Transverse colon (tissue), 4 donors: ENCODE data around the gene ACTR1B. TPM values are rescaled to one million over a fixed set of nuclear protein-coding genes. Genes with fewer than 3 reads are reported as not detected.

ENCODE experiments used
- DNase-seq: peaks from one replicate; pipeline ENCODE4 v3.0.0-alpha.2; 2019
- H3K27ac ChIP-seq, 4 donors: fragments of 200-600 bp; sonication (generic); 2 replicates each; pipeline ENCODE4 v1.5.1; 2016 to 2018; ENCODE audit warnings: inconsistent platforms in 4 of 4
- H3K27me3 ChIP-seq: fragments of 200-600 bp; sonication (generic); 2 replicates; pipeline ENCODE4 v1.5.1; 2017; ENCODE audit warnings: inconsistent platforms
- H3K36me3 ChIP-seq, 4 donors: fragments of 200-600 bp; sonication (generic); 2 replicates each; pipeline ENCODE4 v1.5.1; 2017 to 2019; ENCODE audit warnings: inconsistent platforms in 4 of 4
- H3K4me1 ChIP-seq, 4 donors: fragments of 200-600 bp; sonication (generic); 2 replicates each; pipeline ENCODE4 v1.5.1; 2017 to 2020; ENCODE audit warnings: inconsistent platforms in 4 of 4
- H3K4me3 ChIP-seq, 4 donors: fragments of 200-600 bp; sonication (generic); 1 replicate in 1 of 4; 2 replicates in 3 of 4; pipeline versions ENCODE4 v1.5.1 to v1.6.1; 2017 to 2019; ENCODE audit warnings: inconsistent platforms in 4 of 4
- H3K9me3 ChIP-seq, 2 donors: fragments of 200-600 bp; sonication (generic); 2 replicates each; pipeline ENCODE4 v1.5.1; 2017 to 2019; ENCODE audit warnings: inconsistent platforms in 2 of 2
- EP300 ChIP-seq: sonication (generic); formaldehyde crosslinking; IDR thresholded peaks from one replicate; pipeline ENCODE4 v1.6.1; 2017; ENCODE audit warnings: antibody characterized with exemption, low read depth
- POLR2A ChIP-seq: fragments of 450-650 bp; IDR thresholded peaks from one replicate; pipeline ENCODE4 v1.6.1; 2016; ENCODE audit warnings: antibody characterized with exemption, mild to moderate bottlenecking, moderate library complexity
- POLR2AphosphoS5 ChIP-seq, 3 donors: sonication (generic); formaldehyde crosslinking; IDR thresholded peaks; one replicate each; pipeline ENCODE4 v1.6.1; 2016; ENCODE audit warnings: antibody characterized with exemption in 3 of 3
- WGBS, 2 donors: methylation state at CpG; one replicate each; pipeline ENCODE4 v1.1.5; 2018; ENCODE audit warnings: low coverage in 1 of 2; 5-methylcytosine and 5-hydroxymethylcytosine counted together
- in situ Hi-C, 4 donors: fragments of 200-750 bp; cut with MboI; loops; one replicate each; pipeline versions ENCODE4 v1.15.0 to v1.15.1; 2017; ENCODE audit warnings: low sequenced_read_pairs in 3 of 4, low pct_ligation_motif_present in 1 of 4, low pct_unique_long_range_greater_than_20kb in 1 of 4
- intact Hi-C: fragments of 100-400 bp; cut with DNase I; formaldehyde crosslinking; loops from one replicate; pipeline ENCODE4 v1.15.1; 2023; ENCODE audit warnings: low total_unique reads
- total RNA-seq, 4 donors: library from RNA; depleted of rRNA; stranded (reverse); fragments of >200 nt; gene quantifications; one replicate each; pipeline ENCODE4 v1.1.0, GENCODE V29; 2016
- TF ChIP-seq, protein P1 (sequence below), 5 experiments: fragments of 200-600 bp in 3 of 5; fragments of 450-650 bp in 2 of 5; sonication (generic) in 3 of 5; IDR thresholded peaks; 1 replicate in 2 of 5; 2 replicates in 3 of 5; pipeline ENCODE4 v1.5.1; 2016 to 2017; ENCODE audit warnings: antibody characterized with exemption in 5 of 5, inconsistent platforms in 3 of 5, mild to moderate bottlenecking in 2 of 5, moderate library complexity in 1 of 5

The ACTR1B gene
- total RNA-seq, 4 donors from 2014 or later: 66.8 to 157 (median 119) TPM

DNA sequence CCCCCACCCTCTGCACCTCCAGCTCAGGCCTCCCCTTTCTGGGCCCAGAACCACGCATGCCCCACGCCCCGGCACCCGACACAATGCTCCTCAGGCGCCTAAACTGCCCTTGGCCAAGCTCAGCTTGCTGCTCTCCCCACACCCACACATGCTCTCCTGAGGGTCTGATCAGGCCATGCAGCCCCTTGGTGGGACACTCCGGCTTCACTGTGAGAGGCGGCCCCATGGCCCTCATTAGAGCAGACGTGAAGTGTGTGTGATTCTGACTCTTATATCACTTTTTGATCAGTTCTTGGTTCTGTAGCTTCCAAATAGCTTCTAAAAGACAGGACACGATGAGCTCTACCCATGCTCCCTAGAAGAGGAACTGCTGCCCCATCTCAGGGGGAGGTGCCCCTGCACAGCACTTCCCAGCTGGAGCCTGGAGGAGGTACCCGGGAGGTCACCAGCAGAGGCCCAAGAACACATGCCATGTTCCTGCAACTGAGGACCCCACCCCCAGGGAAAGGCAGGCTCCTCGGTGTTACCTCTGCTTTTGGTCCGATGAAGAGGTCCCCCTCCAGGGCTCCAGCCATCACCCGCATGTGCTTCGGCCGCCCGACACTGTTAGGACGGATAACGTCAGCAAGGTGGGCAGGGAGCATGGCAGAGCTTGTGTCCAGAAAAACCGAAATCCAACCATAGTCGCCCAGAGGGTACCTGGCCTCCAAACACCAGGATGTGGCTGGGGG is 3.6 kb downstream of the ACTR1B start:
- in situ Hi-C loops: loop anchor here in 1 of 4 donors (25.0 kb wide), 1 partner anchor 1598 kb away; no protein-coding TSS in a partner anchor
- H3K4me1 ChIP-seq: peaks cover 11 to 33% (median 22%) of the 10 kb centered on the region in 4 donors

DNA sequence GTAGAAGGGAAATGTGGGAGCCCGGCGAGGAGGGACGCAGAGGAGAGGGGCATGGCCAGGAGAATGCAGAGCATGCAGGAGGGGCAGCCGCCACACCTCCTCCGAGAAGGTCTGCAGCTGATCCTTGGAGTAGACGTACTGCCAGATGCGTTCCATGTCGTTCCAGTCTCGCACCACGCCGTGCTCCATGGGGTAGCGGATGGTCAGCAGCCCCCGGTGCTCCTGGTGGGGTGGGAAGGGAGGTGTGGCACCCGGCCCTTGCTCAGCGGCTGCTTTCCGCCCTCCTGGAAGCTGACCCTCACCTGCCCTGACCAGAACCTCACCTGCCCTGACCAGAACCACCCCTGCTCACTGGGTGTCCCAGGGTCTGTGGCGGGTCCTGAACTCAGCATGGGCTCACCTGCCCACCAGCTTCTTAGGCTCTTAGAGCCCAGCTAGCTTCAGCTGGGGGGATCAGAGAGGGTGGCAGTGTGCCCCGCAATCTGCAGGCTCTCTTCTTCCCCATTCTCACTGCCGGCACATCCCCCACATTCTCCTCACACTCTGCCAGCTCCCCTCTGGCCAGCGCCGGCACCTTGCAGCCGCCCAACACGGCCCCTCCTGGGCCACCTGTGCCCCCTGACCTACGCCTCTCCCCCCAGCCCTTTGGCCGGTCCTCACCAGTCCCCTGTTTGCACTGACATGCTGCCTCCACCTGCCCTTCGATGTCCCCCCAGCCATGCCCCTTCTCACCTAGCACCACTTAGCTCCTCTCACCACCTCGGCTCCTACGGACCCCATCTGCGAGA is 4.4 kb downstream of the ACTR1B start:
- Histone ChIP-seq H3K36me3 (peaks cover 0 to 17% (median 3%) of the 10 kb centered on the region in 4 donors), H3K27ac (no peak overlapping the region), H3K4me3 (no peak overlapping the region), H3K9me3 (no peaks in the 10 kb centered on the region), H3K27me3 (no peaks in the 10 kb centered on the region), H3K4me1 (peaks cover 11 to 27% (median 19%) of the 10 kb centered on the region in 4 donors)
- intact Hi-C loops (no loop called here), in situ Hi-C loops (loop anchor here in 1 of 4 donors (25.0 kb wide), 1 partner anchor 1597 kb away; no protein-coding TSS in a partner anchor)
- WGBS, 2 donors: 93 to 98% methylated on average over 7 to 29 of the region's 29 CpGs
- TF ChIP-seq, protein P1, sequence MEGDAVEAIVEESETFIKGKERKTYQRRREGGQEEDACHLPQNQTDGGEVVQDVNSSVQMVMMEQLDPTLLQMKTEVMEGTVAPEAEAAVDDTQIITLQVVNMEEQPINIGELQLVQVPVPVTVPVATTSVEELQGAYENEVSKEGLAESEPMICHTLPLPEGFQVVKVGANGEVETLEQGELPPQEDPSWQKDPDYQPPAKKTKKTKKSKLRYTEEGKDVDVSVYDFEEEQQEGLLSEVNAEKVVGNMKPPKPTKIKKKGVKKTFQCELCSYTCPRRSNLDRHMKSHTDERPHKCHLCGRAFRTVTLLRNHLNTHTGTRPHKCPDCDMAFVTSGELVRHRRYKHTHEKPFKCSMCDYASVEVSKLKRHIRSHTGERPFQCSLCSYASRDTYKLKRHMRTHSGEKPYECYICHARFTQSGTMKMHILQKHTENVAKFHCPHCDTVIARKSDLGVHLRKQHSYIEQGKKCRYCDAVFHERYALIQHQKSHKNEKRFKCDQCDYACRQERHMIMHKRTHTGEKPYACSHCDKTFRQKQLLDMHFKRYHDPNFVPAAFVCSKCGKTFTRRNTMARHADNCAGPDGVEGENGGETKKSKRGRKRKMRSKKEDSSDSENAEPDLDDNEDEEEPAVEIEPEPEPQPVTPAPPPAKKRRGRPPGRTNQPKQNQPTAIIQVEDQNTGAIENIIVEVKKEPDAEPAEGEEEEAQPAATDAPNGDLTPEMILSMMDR (IDR thresholded peaks at IDR 0.05): no peak
- TF ChIP-seq EP300 (no peak), POLR2AphosphoS5 (IDR thresholded peaks at IDR 0.05) (no peak), POLR2A (no peak)
- DNase-seq: no peak

More for the DNA sequence above, 3.6 kb downstream of the ACTR1B start:
- no peaks in the 10 kb centered on the region for H3K27me3 ChIP-seq
- TF ChIP-seq POLR2A (no peak), POLR2AphosphoS5 (IDR thresholded peaks at IDR 0.05) (no peak), EP300 (no peak)
- TF ChIP-seq, protein P1 (IDR thresholded peaks at IDR 0.05): no peak
- peaks cover 0 to 17% (median 3%) of the 10 kb centered on the region in 4 donors for H3K36me3 ChIP-seq
- no peak overlapping the region for H3K27ac ChIP-seq
- DNase-seq: no peak
- no peak overlapping the region for H3K4me3 ChIP-seq
- no peaks in the 10 kb centered on the region for H3K9me3 ChIP-seq
- WGBS, 2 donors: 95 to 100% methylated on average over 2 to 20 of the region's 20 CpGs
- intact Hi-C loops: no loop called here

DNA sequence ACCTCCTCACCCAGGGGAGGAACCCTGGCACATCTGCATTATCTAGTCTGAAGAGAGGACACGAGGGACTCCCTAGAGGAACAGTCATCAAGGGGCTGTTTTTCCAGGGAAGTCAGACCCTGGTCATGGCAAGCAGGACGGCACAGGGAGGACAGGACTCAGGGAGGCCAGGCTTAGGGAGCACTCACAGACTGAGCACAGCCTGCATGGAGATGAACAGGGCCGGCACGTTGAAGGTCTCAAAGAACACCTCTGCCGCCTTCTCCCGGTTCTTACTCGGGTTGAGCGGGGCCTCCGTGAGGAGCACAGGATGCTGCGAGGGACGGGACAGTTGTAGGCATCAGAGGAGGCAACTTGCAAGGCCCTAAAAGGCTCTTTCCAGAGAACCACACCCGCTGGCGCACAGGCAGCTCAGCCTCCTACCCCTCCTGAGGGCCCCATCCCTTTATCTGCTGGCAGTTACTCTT is 5.1 kb downstream of the ACTR1B start:
- Histone ChIP-seq H3K9me3 (no peaks in the 10 kb centered on the region), H3K27ac (no peak overlapping the region), H3K4me1 (peaks cover 11 to 27% (median 18%) of the 10 kb centered on the region in 4 donors), H3K36me3 (peaks cover 0 to 17% (median 3%) of the 10 kb centered on the region in 4 donors), H3K4me3 (no peak overlapping the region), H3K27me3 (no peaks in the 10 kb centered on the region)
- no peak for DNase-seq
- in situ Hi-C loops (loop anchor here in 1 of 4 donors (25.0 kb wide), 1 partner anchor 1596 kb away; no protein-coding TSS in a partner anchor), intact Hi-C loops (no loop called here)
- TF ChIP-seq POLR2A (no peak), POLR2AphosphoS5 (IDR thresholded peaks at IDR 0.05) (no peak), EP300 (no peak)
- TF ChIP-seq, protein P1 (IDR thresholded peaks at IDR 0.05): no peak
- 95 to 100% methylated on average over 1 to 13 of the region's 13 CpGs for WGBS, 2 donors
